Measurements from ENCODE around the gene RNASET2.
"Not testable (repeated sequence)": the region's sequence is repeated elsewhere in the genome, so short reads cannot be mapped to it uniquely, and the experiment has no call there.

The RNASET2 gene

GRCh38 chr6:166900130-166900708 lies 56.1 kb downstream of the RNASET2 start:
- no peak for DNase-seq

- no peak for DNase-seq
These were observed 57.4 kb downstream of the RNASET2 start for GRCh38 chr6:166898910-166899309.

GRCh38 chr6:166894614-166895013 lies 61.7 kb downstream of the RNASET2 start:
- DNase-seq = not testable (repeated sequence)

DNA sequence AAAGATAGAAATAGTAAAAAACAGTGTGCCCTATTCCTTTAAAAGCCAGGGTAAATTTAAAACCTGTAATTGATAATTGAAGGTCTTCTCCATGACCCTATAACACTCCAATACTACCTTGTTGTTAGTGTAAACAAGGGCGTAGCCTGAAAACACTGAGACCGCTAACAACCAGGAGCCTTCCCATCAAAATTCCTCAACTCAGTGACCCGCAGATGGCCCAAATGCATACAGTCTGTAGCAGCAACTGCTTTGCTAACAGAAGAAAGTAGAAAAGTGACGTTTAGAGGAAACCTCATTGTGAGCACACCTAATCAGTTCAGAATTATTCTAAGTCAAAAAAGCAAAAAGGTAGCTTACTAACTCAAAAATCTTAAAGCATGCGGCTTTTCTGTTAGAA lies 63.9 kb downstream of the RNASET2 start:
- DNase-seq = not testable (repeated sequence)

DNA sequence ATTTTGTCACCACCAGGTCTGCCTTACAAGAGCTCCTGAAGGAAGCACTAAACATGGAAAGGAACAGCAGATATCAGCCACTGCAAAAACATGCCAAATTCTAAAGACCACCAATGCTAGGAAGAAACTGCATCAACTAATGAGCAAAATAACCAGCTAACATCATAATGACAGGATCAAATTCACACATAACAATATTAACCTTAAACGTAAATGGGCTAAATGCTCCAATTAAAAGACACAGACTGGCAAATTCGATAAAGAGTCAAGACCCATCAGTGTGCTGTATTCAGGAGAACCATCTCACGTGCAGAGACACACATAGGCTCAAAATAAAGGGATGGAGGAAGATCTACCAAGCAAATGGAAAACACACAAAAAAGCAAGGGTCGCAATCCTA lies 69.6 kb downstream of the RNASET2 start:
- not testable (repeated sequence) for DNase-seq

DNA sequence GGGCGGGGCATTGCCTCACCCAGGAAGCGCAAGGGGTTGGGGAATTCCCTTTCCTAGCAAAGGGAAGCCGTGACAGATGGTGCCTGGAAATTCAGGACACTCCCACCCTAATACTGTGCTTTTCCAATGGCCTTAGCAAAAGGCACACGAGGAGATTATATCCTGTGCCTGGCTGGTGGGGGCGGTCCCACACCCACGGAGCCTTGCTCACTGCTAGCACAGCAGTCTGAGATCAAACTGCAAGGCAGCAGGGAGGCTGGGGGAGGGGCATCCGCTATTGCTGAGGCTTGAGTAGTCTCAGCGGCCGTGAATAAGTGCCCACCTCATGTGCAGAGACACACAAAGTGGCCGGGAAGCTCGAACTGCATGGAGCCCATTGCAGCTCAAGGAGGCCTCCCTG lies 71.4 kb downstream of the RNASET2 start:
- DNase-seq = not testable (repeated sequence)

DNA sequence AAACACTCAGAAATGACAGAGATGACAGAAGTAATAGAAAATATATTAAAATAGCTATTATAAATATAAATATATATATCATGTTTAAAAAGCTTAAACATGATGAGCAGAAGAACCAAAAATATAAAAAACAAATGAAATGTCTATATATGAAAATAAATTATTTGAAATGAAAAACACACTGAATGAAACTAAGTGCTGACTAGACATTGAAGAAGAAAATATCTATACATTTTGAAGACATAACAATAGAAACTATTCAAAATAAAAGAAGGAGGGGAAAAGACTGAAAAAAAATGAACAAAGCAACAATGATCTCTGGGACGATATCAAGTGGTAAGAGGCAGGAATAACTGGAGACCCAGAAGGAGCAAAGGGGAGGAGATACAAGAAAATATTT lies 76.8 kb downstream of the RNASET2 start:
- DNase-seq = no peak

All from EL (cell line).